Ishikawa (cell line): ENCODE results near the gene TBC1D22A.

Experiments
- CEBPB ChIP-seq: IDR thresholded peaks from 2 replicates; pipeline ENCODE4 v1.6.1; 2012
- NFIC ChIP-seq: IDR thresholded peaks from 2 replicates; pipeline ENCODE4 v1.6.1; 2012
- RAD21 ChIP-seq: IDR thresholded peaks from 2 replicates; pipeline ENCODE4 v1.6.1; 2012; ENCODE audit warnings: low read depth
- REST ChIP-seq: IDR thresholded peaks from 2 replicates; pipeline ENCODE4 v1.6.1; 2012; ENCODE audit warnings: low read depth, mild to moderate bottlenecking
- TAF1 ChIP-seq: IDR thresholded peaks from 2 replicates; pipeline ENCODE4 v1.6.1; 2012; ENCODE audit warnings: low read depth, mild to moderate bottlenecking

GRCh38 chr22:46969961-46970360 is 207.5 kb downstream of the TBC1D22A start:
- TF ChIP-seq TAF1, result no peak
- TF ChIP-seq NFIC, result no peak
- no peak for TF ChIP-seq REST
- TF ChIP-seq CEBPB, result no peak
- no peak for TF ChIP-seq RAD21
